Neuron (in vitro differentiated cells): ENCODE measurements around the gene PDX1.

ENCODE experiments used
- H2AFZ ChIP-seq: one replicate; pipeline ENCODE4 v1.6.1; 2013; ENCODE audit warnings: low read depth, mild to moderate bottlenecking, inconsistent platforms, low read length, moderate library complexity
- H3K27me3 ChIP-seq: one replicate; pipeline ENCODE4 v1.6.1; 2013; ENCODE audit warnings: low read length; ENCODE audit not compliant: insufficient read depth
- H3K36me3 ChIP-seq: one replicate; pipeline ENCODE4 v1.6.1; 2013; ENCODE audit warnings: low read length; ENCODE audit not compliant: insufficient read depth
- H3K4me1 ChIP-seq: one replicate; pipeline ENCODE4 v1.6.1; 2013; ENCODE audit warnings: low read length; ENCODE audit not compliant: insufficient read depth
- H3K4me3 ChIP-seq: 2 replicates; pipeline ENCODE4 v1.5.1; 2013; ENCODE audit warnings: mild to moderate bottlenecking, low read length, moderate library complexity
- H3K9me3 ChIP-seq: one replicate; pipeline ENCODE4 v1.6.1; 2013; ENCODE audit warnings: low read length

Gene PDX1

DNA sequence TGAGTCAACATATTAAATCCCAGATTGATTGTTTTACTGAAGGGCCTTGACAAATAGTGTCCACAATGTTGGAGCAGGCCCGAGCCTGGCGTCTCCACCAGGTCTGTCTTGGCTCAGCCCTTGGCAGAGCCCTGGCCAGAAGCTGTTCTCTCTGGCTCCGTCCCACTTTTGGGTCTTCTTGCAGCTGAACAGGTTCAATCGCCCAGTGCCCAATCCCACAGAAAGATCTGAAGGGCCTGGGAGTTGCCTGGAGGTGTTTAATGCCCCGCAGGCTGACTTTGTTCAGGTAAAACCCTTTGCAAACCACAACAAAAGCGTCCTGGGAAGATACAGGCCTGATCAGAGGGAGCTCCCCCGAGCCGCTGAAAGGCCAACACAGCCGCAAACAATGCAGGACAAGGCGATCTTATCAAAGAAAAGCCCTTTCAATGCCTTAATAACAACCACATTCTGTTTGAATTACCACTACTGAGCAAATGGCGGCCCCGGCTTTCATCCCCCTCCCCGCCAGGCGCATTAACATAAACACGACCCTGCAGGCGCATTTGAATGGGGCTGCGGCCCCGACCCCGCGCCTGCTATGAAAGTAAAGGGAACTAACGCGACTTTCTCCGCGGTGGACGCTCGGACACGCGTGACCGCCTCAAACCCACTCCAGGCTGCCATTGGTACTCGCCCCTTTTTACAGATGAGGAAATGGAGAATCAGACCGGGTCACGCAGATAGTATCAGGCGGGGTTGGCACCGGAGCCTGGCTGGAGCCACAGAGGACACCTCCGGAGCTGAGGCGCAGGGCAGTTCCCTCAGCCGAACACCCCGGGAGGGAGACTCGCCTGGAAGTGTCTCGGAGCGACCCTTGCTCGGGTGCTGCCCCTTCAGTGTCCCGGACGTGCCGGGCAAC, 46.2 kb downstream of the PDX1 start:
- H3K4me3 ChIP-seq: no peak overlapping the region

DNA sequence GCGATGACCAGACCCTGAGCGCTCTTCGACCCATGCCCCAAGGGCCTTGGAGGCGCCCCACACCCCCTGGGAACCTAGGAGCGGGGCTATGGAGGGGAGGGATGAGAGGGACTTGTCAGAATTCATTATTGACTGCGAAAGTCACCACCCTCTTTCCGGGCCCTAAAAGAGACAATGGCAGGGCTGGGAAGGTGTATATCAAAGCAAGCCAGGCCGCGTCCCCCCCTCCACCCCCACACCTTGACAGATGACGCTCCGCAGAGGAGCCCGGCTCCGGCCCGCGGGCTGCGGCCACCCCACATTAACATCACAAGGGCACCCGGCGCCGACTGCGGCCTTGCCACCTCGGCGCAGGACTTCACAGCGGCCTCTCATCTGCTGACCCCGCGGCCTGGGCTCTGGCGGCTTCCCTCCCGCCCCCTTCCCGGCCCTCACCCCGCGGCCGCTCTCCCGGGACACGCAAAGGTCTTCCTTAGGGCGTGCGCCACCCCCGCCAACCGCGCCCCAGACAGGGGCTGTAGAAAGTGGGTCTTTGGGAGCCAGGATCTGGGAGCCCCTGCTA, 46.9 kb downstream of the PDX1 start:
- Histone ChIP-seq H2AFZ (no peak overlapping the region), H3K36me3 (no peaks in the 10 kb centered on the region), H3K4me3 (no peak overlapping the region)

More for the DNA sequence above, 46.2 kb downstream of the PDX1 start:
- H2AFZ ChIP-seq: no peak overlapping the region
- H3K36me3 ChIP-seq: no peaks in the 10 kb centered on the region
- H3K27me3 ChIP-seq: peaks cover 98% of the 10 kb centered on the region
- H3K9me3 ChIP-seq: no peaks in the 10 kb centered on the region
- H3K4me1 ChIP-seq: no peaks in the 10 kb centered on the region

DNA sequence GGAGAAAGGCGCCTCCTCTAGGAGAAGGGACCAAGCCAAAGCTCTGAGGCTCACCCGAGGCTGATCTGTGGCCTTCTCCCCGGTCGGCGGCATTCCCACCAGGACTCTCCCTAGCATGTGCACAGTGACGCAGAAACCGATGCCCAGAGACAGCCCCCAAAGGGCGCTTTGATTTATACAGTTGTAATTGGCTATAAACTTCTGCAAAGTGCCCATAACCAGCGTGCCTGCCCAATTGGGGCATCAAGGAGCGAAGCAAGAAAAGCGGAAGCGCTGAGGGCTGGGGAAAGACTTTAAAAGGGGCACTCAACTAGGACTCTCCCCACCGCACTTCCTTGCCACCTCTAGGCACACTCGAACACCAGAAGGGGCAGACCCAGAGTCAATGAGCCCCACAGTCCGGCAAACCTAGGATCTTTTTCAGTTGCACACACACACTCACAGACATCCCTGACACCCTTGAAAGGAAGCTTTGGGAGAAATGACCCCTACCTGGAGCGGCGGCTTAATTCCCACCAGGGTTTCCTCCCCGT, 47.5 kb downstream of the PDX1 start:
- Histone ChIP-seq H3K27me3 (peaks cover 98% of the 10 kb centered on the region), H3K36me3 (no peaks in the 10 kb centered on the region), H3K9me3 (no peaks in the 10 kb centered on the region), H2AFZ (no peak overlapping the region), H3K4me1 (no peaks in the 10 kb centered on the region), H3K4me3 (no peak overlapping the region)

More for the DNA sequence above, 46.9 kb downstream of the PDX1 start:
- no peaks in the 10 kb centered on the region for H3K9me3 ChIP-seq
- no peaks in the 10 kb centered on the region for H3K4me1 ChIP-seq
- peaks cover 98% of the 10 kb centered on the region for H3K27me3 ChIP-seq

DNA sequence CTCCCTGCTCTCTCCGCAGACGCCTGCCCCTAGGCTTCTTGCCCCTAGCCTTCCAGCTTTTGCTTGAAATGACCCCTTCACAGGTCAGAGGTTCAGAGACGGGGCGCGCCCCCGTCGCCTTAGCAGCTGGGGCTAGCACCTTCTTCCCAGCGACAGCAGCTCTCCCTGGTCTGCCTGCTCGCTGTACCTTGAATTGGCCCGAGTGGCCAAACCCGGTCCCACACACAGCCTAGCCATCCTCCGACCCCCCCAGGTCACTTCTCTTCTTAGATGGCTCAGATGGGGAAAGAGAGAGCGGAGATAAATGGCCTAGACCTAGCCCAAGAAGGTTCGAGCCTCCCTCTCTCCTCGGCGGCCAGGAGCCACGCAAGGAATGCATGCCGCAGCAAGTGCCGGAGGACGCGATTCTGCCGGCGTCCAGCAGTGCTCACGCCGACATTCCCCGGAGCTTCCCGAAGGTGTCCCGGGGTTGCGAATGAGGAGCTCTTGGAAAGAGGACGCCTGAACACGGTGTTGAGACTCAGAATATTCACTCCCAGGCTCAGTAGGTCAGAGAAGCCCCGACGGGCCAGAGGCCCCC, 48.0 kb downstream of the PDX1 start:
- Histone ChIP-seq H3K27me3 (peaks cover 98% of the 10 kb centered on the region), H3K9me3 (no peaks in the 10 kb centered on the region), H3K4me1 (no peaks in the 10 kb centered on the region), H3K4me3 (no peak overlapping the region), H2AFZ (no peak overlapping the region), H3K36me3 (no peaks in the 10 kb centered on the region)

DNA sequence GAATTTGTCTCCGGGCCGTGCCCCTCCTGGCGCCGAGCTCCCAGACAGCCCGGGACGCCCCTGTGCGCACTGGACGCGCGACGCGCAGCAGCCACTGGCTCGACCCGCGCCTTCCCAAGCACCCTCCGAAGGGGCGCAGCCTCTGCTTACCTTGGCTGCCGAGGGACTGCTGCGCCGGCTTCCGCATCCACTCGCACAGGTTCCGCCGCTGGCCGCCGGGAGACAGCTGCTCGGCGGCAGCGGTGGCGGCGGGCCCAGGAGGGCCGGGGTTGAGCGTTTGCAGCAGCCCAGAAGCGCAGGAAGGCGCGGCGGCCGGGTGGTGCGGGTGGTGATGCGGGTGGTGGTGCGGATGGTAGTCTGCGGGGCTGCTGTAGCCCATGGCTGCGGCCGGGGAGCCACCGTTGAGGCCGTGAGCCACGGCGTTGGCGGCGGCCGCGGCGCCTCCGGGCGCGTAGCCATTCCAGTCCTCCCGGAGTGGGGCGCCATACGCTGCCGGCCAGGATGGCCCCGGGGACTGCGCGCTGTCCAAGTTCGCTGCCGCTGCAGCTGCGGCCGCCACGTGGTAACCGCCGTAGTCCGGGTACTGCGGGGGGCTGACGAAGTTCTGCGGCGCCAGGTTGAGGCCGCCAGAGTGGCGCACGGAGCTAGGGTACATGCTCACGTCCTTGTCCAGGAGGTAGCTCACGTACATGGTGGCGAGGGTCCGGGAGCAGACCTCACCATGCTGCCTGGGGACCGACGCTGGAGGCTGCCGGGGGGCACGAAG, 48.7 kb downstream of the PDX1 start:
- H3K36me3 ChIP-seq: no peaks in the 10 kb centered on the region
- no peaks in the 10 kb centered on the region for H3K4me1 ChIP-seq
- H3K4me3 ChIP-seq: no peak overlapping the region

DNA sequence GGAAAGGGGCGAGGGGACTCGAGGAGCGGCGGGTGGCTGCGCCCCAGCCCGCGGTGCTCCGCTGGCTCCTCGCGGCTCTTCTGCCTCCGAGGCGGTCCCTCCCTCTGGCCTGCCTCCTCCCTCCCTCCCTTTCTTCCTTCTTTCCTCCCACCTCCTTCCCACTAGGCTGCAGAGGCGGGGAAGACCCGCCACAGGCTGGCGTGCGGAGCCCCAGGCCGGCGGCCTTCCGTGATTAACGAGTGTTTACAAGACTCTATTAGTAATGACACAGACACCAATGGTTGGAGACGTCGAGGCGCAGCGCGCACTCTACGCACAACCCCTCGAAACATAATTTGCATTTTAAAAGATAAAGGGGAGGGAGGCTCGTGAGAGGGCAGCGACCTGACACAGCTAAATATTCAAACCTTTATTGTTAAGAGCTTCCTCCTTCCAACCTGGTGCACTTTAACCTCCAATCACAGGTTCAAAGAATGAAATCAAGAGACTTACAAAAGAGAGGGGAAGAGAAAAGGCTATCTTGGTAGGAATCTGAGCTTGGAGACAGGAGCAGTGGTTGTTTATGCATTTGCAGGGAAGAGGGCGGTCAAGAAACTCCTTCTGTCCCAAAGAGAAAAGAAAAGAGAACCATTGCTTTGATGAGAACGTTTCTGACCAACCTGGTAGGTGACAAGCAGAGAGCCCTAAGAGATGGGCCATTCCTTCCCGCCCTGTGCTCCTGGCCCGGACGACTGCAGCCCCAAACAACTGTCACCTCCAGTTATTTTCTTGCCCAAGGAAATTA, 49.5 kb downstream of the PDX1 start, which contains the start of gene CDX2:
TSS of gene CDX2 (minus strand) at position 234 of the 784 bp plus-strand sequence. CDS start 309 bp downstream, outside the sequence.
- Histone ChIP-seq H2AFZ (no peak within 1 kb of the TSS), H3K4me1 (no peaks in the 10 kb centered on the region), H3K4me3 (no peak within 1 kb of the TSS), H3K9me3 (no peaks in the 10 kb centered on the region), H3K36me3 (no peaks in the 10 kb centered on the region), H3K27me3 (peaks cover 98% of the 10 kb centered on the region)

More for the DNA sequence above, 48.7 kb downstream of the PDX1 start:
- H3K9me3 ChIP-seq: no peaks in the 10 kb centered on the region
- H3K27me3 ChIP-seq: peaks cover 97% of the 10 kb centered on the region
- no peak overlapping the region for H2AFZ ChIP-seq

DNA sequence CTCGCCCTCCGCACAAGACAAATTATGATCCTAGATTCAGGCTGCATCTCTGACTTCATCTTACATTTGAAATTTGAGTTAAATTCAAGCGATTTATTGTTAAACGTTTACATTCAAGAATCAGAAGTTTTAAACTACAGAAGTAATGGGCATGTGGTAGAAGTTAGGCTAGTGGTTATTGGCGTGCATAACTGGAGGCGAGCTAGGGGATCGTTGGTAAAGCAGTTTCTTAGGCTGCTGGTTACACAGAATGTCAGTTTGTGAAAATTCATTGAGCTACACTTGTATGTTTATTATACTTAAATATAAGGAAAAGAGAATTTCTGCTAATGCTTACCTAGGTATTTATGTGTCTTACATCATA, 50.0 kb downstream of the PDX1 start:
- H3K4me3 ChIP-seq: no peak overlapping the region
- H3K9me3 ChIP-seq: no peaks in the 10 kb centered on the region
- no peaks in the 10 kb centered on the region for H3K4me1 ChIP-seq
- no peak overlapping the region for H2AFZ ChIP-seq
- no peaks in the 10 kb centered on the region for H3K36me3 ChIP-seq
- peaks cover 99% of the 10 kb centered on the region for H3K27me3 ChIP-seq

DNA sequence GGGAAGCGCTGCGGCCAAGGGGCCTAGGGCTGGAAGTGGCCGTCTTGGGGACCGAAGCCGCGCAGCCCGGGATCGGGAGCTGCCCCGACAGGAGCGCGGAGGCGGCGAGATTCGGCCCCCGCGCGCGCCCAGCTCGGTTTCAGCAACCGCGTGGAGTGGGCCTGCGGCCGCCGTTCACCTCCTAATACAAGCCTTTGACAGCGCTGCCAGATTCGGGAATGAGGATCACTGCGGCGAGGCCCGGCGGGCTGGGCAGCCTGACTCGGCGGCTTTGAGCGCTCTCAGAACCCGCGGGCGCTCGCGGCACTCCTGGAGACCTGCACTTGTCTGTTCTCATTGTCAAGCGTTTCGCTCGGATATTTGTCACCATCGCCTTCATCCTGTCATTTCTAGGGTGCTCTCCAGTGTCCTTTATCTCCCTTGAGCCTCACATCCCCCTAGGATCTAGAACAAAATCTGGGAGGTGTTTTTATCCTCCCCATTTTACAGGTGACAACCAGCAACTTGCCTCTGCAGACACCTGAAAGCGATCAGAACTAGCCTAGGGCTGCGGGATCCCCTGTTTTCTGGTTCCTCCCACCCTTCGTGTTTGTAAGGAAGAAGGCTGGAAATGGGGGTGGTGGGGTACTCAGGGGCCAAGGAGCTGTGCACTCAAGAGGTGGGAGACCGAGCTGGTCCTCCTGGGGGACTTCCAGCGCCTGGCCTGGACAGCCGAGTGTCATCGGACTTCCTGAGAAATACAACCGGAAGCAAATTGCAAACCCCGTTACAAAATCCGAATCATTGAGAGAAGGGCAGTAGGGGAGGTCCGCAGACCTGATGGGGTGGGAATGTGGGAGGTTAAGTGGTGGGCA, 50.8 kb downstream of the PDX1 start:
- H3K9me3 ChIP-seq: no peaks in the 10 kb centered on the region
- H2AFZ ChIP-seq: no peak overlapping the region

DNA sequence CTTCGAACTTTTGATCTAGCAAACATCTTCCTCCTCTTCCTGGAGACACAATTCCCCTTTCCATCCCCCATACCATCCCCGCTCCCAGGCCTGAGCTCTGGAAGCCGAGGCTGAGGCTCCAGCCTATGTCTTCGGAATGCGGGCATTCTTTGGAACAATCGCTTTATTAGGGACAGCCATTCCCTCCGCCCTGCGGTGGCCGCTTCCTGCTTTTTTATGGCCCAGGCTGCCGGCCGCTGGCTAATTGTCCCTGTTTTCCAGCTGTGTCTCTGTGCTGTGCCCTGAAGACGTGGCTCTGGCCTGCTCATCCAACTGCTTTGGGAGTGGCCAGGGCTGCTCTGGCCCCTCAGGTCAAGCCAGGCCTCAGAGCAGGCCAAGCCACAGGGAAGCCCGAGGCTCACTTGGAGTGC, 51.4 kb downstream of the PDX1 start:
- Histone ChIP-seq H3K4me1 (no peaks in the 10 kb centered on the region), H3K36me3 (no peaks in the 10 kb centered on the region), H3K9me3 (no peaks in the 10 kb centered on the region), H3K27me3 (peaks cover 98% of the 10 kb centered on the region), H2AFZ (no peak overlapping the region), H3K4me3 (no peak overlapping the region)

More for the DNA sequence above, 50.8 kb downstream of the PDX1 start:
- H3K36me3 ChIP-seq: no peaks in the 10 kb centered on the region
- no peak overlapping the region for H3K4me3 ChIP-seq
- peaks cover 98% of the 10 kb centered on the region for H3K27me3 ChIP-seq
- no peaks in the 10 kb centered on the region for H3K4me1 ChIP-seq

DNA sequence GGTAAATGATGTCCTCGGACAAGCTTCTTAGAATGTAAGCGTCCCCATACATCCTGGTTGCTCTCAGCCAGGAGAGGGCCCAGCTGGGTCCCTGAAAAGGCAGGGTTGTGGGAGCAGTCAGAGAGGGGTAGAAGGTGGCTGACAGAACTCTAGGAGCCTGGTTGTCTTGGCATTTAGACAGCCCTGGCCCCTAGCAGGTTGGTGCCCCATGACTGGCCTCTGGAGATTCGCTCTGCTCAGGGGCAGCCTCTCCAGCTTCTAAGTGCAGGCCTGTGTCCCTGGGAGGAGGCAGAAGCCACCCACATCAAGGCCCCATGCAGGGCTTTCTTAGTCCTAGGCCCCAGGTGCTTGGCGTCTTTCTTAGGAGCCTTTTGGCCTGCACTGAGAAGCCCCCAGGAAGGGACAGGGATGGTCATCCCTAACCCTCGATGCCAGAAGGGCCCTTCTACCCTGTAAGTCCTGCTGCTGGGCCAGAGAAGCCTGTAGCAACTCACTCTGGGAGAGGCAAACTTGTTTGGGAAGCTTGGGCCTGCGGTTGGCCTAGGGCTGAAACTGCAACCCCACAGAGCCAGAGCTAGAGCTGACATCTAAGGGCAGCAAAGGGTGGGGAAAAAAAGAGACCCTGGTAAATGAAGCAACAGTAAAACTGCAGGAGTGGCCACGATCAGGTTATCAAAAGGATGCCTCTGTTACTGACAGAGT, 52.1 kb downstream of the PDX1 start:
- no peaks in the 10 kb centered on the region for H3K36me3 ChIP-seq
- H3K4me1 ChIP-seq: no peaks in the 10 kb centered on the region
- no peaks in the 10 kb centered on the region for H3K9me3 ChIP-seq
- no peak overlapping the region for H2AFZ ChIP-seq
- H3K4me3 ChIP-seq: no peak overlapping the region
- H3K27me3 ChIP-seq: peaks cover 98% of the 10 kb centered on the region

DNA sequence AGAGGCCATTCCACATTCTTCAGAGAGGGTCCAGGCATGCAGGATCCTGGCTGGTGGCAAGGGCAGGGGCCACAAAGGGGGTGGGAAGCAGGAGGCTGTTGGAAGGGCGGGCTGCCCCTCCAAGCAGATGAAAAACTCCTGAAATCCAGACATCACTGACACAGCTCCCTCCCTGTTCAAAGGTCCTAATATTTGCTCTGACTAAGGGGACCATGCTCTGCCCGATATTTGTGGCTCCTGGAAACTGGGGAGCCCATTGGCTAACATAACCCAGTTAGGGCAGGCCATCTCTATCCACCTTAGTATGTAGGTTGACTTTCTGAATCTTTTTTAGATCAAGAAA, 52.6 kb downstream of the PDX1 start:
- Histone ChIP-seq H3K4me3 (no peak overlapping the region), H3K27me3 (peaks cover 98% of the 10 kb centered on the region), H3K36me3 (no peaks in the 10 kb centered on the region), H2AFZ (no peak overlapping the region), H3K4me1 (no peaks in the 10 kb centered on the region), H3K9me3 (no peaks in the 10 kb centered on the region)
